ENCODE measurements around the gene MAST4.

DNA sequence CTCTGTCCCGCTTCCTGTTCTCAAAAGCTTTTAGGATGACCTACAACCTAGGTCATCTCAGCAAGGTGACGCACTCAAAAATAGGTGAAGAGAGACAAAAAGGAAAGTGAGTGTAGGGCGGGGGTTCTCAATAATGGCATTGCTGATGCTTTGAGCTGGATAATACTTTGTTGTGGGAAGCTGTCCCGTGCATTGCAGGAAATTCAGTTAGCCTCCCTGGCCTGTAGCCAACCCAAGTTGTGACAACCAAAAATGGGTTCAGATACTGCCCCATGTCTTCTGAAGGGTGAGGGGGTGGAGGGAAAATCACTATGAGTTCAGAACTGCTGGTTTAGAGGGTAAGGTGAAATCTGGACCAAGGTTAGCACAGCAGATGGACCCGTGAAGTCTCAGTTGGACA is 151.4 kb downstream of the MAST4 start:
- TF ChIP-seq, protein P1, sequence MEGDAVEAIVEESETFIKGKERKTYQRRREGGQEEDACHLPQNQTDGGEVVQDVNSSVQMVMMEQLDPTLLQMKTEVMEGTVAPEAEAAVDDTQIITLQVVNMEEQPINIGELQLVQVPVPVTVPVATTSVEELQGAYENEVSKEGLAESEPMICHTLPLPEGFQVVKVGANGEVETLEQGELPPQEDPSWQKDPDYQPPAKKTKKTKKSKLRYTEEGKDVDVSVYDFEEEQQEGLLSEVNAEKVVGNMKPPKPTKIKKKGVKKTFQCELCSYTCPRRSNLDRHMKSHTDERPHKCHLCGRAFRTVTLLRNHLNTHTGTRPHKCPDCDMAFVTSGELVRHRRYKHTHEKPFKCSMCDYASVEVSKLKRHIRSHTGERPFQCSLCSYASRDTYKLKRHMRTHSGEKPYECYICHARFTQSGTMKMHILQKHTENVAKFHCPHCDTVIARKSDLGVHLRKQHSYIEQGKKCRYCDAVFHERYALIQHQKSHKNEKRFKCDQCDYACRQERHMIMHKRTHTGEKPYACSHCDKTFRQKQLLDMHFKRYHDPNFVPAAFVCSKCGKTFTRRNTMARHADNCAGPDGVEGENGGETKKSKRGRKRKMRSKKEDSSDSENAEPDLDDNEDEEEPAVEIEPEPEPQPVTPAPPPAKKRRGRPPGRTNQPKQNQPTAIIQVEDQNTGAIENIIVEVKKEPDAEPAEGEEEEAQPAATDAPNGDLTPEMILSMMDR (IDR thresholded peaks at IDR 0.05; ENCODE audit: insufficient read depth, low read length): no peak
- TF ChIP-seq POLR2AphosphoS5 (IDR thresholded peaks at IDR 0.05; ENCODE audit: low read depth): no peak
- TF ChIP-seq, protein P2, sequence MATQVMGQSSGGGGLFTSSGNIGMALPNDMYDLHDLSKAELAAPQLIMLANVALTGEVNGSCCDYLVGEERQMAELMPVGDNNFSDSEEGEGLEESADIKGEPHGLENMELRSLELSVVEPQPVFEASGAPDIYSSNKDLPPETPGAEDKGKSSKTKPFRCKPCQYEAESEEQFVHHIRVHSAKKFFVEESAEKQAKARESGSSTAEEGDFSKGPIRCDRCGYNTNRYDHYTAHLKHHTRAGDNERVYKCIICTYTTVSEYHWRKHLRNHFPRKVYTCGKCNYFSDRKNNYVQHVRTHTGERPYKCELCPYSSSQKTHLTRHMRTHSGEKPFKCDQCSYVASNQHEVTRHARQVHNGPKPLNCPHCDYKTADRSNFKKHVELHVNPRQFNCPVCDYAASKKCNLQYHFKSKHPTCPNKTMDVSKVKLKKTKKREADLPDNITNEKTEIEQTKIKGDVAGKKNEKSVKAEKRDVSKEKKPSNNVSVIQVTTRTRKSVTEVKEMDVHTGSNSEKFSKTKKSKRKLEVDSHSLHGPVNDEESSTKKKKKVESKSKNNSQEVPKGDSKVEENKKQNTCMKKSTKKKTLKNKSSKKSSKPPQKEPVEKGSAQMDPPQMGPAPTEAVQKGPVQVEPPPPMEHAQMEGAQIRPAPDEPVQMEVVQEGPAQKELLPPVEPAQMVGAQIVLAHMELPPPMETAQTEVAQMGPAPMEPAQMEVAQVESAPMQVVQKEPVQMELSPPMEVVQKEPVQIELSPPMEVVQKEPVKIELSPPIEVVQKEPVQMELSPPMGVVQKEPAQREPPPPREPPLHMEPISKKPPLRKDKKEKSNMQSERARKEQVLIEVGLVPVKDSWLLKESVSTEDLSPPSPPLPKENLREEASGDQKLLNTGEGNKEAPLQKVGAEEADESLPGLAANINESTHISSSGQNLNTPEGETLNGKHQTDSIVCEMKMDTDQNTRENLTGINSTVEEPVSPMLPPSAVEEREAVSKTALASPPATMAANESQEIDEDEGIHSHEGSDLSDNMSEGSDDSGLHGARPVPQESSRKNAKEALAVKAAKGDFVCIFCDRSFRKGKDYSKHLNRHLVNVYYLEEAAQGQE (IDR thresholded peaks at IDR 0.05; ENCODE audit: insufficient replicate concordance, low read depth): no peak
- TF ChIP-seq GABPA (IDR thresholded peaks at IDR 0.05; ENCODE audit: low read depth): no peak
- no peak for TF ChIP-seq SPI1 (IDR thresholded peaks at IDR 0.05; ENCODE audit: borderline replicate concordance, low read depth)
